HepG2 (cell line): ENCODE measurements around the gene ZNF561. TPM values are rescaled to one million over a fixed set of nuclear protein-coding genes. Genes with fewer than 3 reads are reported as not detected.

Experiments used
- ATF7 ChIP-seq, 2 experiments: fragments of 450-650 bp in 1 of 2; sonication (generic) in 1 of 2; formaldehyde crosslinking in 1 of 2; IDR thresholded peaks; 2 replicates each; pipeline versions ENCODE4 v1.4.0 to v1.6.1; 2016 to 2020; ENCODE audit warnings: antibody characterized with exemption in 1 of 2, mild to moderate bottlenecking in 1 of 2, missing genetic modification reagents in 1 of 2
- EHMT2 ChIP-seq: fragments of 200-600 bp; sonication (generic); IDR thresholded peaks from 2 replicates; pipeline ENCODE4 v1.7.0; 2017; ENCODE audit warnings: antibody characterized with exemption, low read depth, low read length, borderline replicate concordance
- ELF3 ChIP-seq: IDR thresholded peaks from 2 replicates; pipeline ENCODE4 v1.6.1; 2016; ENCODE audit warnings: missing genetic modification reagents, missing compliant biosample characterization
- FOXK2 ChIP-seq: fragments of 450-650 bp; IDR thresholded peaks from 2 replicates; pipeline ENCODE4 v1.6.1; 2016
- FOXP1 ChIP-seq, 2 experiments: fragments of 450-650 bp in 1 of 2; IDR thresholded peaks; 2 replicates each; pipeline ENCODE4 v1.6.1; 2017 to 2018; ENCODE audit warnings: antibody characterized with exemption in 1 of 2
- IKZF1 ChIP-seq: fragments of 450-650 bp; IDR thresholded peaks from 2 replicates; pipeline ENCODE4 v1.7.1; 2016
- KAT2B ChIP-seq: fragments of 150-350 bp; IDR thresholded peaks from 2 replicates; pipeline ENCODE4 v1.6.1; 2014; ENCODE audit warnings: low read depth, low read length, borderline replicate concordance
- KAT7 ChIP-seq: IDR thresholded peaks from 2 replicates; pipeline ENCODE4 v1.6.1; 2018; ENCODE audit warnings: borderline replicate concordance, missing compliant biosample characterization
- KLF13 ChIP-seq: sonication (generic); formaldehyde crosslinking; IDR thresholded peaks from 2 replicates; pipeline ENCODE4 v1.4.0; 2020; ENCODE audit warnings: mild to moderate bottlenecking, missing genetic modification reagents
- MAF1 ChIP-seq: sonication (generic); formaldehyde crosslinking; IDR thresholded peaks from 2 replicates; pipeline ENCODE4 v1.5.0; 2020; ENCODE audit warnings: missing genetic modification reagents, borderline replicate concordance
- MYNN ChIP-seq: sonication (generic); formaldehyde crosslinking; IDR thresholded peaks from 2 replicates; pipeline ENCODE4 v1.4.0; 2020; ENCODE audit warnings: mild to moderate bottlenecking, low read depth, missing genetic modification reagents
- NFRKB ChIP-seq: fragments of 450-650 bp; IDR thresholded peaks from 2 replicates; pipeline ENCODE4 v1.6.1; 2017
- NONO ChIP-seq, 2 experiments: fragments of 450-650 bp in 1 of 2; sonication (generic) in 1 of 2; formaldehyde crosslinking in 1 of 2; IDR thresholded peaks in 1 of 2; conservative IDR thresholded peaks in 1 of 2; 2 replicates each; pipeline versions ENCODE4 v1.6.1 to v1.8.0; 2017 to 2022; ENCODE audit warnings: mild to moderate bottlenecking in 1 of 2, missing genetic modification reagents in 1 of 2, moderate library complexity in 1 of 2
- NR1H2 ChIP-seq: sonication (generic); formaldehyde crosslinking; IDR thresholded peaks from 2 replicates; pipeline ENCODE4 v1.8.1; 2022; ENCODE audit warnings: low read depth, missing genetic modification reagents, borderline replicate concordance
- NR3C1 ChIP-seq: sonication (generic); formaldehyde crosslinking; IDR thresholded peaks from 2 replicates; pipeline ENCODE4 v1.4.0; 2020; ENCODE audit warnings: missing genetic modification reagents
- POLR2A ChIP-seq, 2 experiments: IDR thresholded peaks; 2 replicates each; pipeline ENCODE4 v1.6.1; 2011; ENCODE audit warnings: low read depth in 2 of 2, low read length in 2 of 2, mild to moderate bottlenecking in 1 of 2, moderate library complexity in 1 of 2; ENCODE audit not compliant: insufficient read depth in 1 of 2
- RBFOX2 ChIP-seq: fragments of 200-400 bp; formaldehyde crosslinking; IDR thresholded peaks from 2 replicates; pipeline ENCODE4 v1.6.1; 2017; ENCODE audit warnings: low read depth, mild to moderate bottlenecking, low read length
- TAF1 ChIP-seq: sonication (generic); formaldehyde crosslinking; IDR thresholded peaks from 2 replicates; pipeline ENCODE4 v1.4.0; 2020; ENCODE audit warnings: missing genetic modification reagents
- ZNF282 ChIP-seq: fragments of 450-650 bp; IDR thresholded peaks from 2 replicates; pipeline ENCODE4 v1.6.1; 2018; ENCODE audit not compliant: partially characterized antibody
- ZNF354B ChIP-seq: sonication (generic); formaldehyde crosslinking; IDR thresholded peaks from 2 replicates; pipeline ENCODE4 v1.8.0; 2022; ENCODE audit warnings: mild to moderate bottlenecking, missing genetic modification reagents
- ZNF501 ChIP-seq: sonication (generic); formaldehyde crosslinking; IDR thresholded peaks from 2 replicates; pipeline ENCODE4 v1.5.1; 2020; ENCODE audit warnings: mild to moderate bottlenecking, moderate library complexity, missing genetic modification reagents
- ZNF790 ChIP-seq: sonication (generic); formaldehyde crosslinking; IDR thresholded peaks from 2 replicates; pipeline ENCODE4 v1.8.0; 2022; ENCODE audit warnings: missing genetic modification reagents, mild to moderate bottlenecking, borderline replicate concordance
- ZNF850 ChIP-seq: sonication (generic); formaldehyde crosslinking; conservative IDR thresholded peaks from 2 replicates; pipeline ENCODE4 v1.9.0; 2021; ENCODE audit warnings: mild to moderate bottlenecking, missing genetic modification reagents
- ZZZ3 ChIP-seq: sonication (generic); formaldehyde crosslinking; IDR thresholded peaks from 2 replicates; pipeline ENCODE4 v1.4.0; 2020; ENCODE audit warnings: missing genetic modification reagents, mild to moderate bottlenecking, borderline replicate concordance
- polyA plus RNA-seq, 8 experiments: library from polyadenylated mRNA; depleted of rRNA in 3 of 8; stranded (reverse) in 7 of 8; unstranded in 1 of 8; fragments of >200 nt; fragmentation: Illumina TruSeq in 4 of 8; extraction: Trizol in 4 of 8; gene quantifications; 2 replicates each; pipeline versions ENCODE4 v1.2.1 to v1.2.3, GENCODE V29; 2011 to 2016; ENCODE audit warnings: low read depth in 4 of 8, missing spikeins in 1 of 8, mixed read lengths in 1 of 8; ENCODE audit not compliant: insufficient read depth in 1 of 8
- total RNA-seq, 5 experiments: library from RNA; depleted of rRNA; stranded (reverse); fragments of >200 nt; fragmentation: Illumina TruSeq; extraction: Trizol; gene quantifications; 2 replicates each; pipeline ENCODE4 v1.2.3, GENCODE V29; 2016; ENCODE audit warnings: low read depth in 1 of 5
- TF ChIP-seq, protein P1 (sequence below): sonication (generic); formaldehyde crosslinking; IDR thresholded peaks from 2 replicates; pipeline ENCODE4; 2020; ENCODE audit warnings: missing genetic modification reagents, mild to moderate bottlenecking, borderline replicate concordance
- TF ChIP-seq, protein P2 (sequence below): sonication (generic); formaldehyde crosslinking; conservative IDR thresholded peaks from 2 replicates; pipeline ENCODE4 v1.4.0; 2020; ENCODE audit warnings: missing genetic modification reagents
- TF ChIP-seq, protein P3 (sequence below): IDR thresholded peaks from 2 replicates; pipeline ENCODE4 v1.6.1; 2012; ENCODE audit warnings: inconsistent platforms

The ZNF561 gene
- total and polyA plus RNA-seq, 2 of the 13 experiments (the other 11 are each of a cell fraction or from before 2014, with no cell fraction given) = 19.8 to 35.1 TPM

DNA sequence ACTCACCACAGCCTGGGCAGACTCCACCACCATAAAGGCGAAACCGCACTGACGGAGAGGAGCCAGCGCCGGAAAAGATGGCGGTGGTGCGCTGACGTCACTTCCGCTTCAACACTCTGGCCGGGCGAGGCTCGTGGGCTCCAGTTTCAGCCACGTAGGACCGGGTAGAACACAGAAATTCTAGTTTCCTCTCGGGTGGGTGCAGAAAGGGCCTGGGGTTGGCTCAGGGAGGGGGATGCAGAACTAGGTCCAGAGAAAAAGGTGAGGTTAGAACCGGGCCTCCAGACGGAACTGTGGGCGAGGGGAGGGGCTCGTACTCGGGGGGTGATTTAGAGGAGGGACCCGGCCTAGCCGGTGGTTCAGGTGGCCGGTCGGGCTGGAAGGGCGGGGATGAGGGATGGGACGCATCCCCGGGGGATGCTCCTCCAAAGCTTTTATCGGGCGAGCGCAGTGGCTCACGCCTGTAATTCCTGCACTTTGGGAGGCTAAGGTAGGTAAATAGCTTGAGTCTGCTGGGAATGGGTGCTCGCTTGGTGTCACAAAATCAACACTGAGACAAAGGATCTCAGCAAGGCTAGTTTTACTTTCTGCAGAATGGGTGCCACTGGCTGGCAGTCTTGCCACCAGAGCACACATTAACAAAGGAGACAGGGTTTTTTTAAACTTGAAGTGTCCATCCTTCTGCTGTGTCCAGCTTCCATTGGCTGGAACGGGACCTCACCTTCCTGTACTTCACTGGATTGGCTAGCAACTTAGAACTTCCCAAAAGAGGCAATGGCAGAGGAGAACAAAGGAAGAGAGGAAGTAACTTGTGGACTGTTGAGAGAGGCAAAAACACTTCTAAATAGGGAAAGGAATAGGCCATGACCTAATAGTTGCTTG, at the start of gene ZNF561 (continued):
- TF ChIP-seq KLF13 = no peak
- no peak for TF ChIP-seq ZNF790 (CRISPR knock-in tag)
- peak; percentile 93 for TF ChIP-seq ZNF501 (CRISPR knock-in tag)
- peak; percentile 86 for TF ChIP-seq ATF7 (IDR thresholded peaks at IDR 0.05)
- TF ChIP-seq ATF7 (CRISPR knock-in tag; IDR thresholded peaks at IDR 0.05) = peak; percentile 89
- peak; percentile 57; the same call in 1 of the 2 replicates for TF ChIP-seq NFRKB
- peak; percentile 70 to 78 for TF ChIP-seq POLR2A (IDR thresholded peaks at IDR 0.05; ENCODE audit: insufficient read depth in 1 of 2, low read depth in 2 of 2, low read length in 2 of 2)
- TF ChIP-seq TAF1 = peak; percentile 86
- TF ChIP-seq, protein P1, sequence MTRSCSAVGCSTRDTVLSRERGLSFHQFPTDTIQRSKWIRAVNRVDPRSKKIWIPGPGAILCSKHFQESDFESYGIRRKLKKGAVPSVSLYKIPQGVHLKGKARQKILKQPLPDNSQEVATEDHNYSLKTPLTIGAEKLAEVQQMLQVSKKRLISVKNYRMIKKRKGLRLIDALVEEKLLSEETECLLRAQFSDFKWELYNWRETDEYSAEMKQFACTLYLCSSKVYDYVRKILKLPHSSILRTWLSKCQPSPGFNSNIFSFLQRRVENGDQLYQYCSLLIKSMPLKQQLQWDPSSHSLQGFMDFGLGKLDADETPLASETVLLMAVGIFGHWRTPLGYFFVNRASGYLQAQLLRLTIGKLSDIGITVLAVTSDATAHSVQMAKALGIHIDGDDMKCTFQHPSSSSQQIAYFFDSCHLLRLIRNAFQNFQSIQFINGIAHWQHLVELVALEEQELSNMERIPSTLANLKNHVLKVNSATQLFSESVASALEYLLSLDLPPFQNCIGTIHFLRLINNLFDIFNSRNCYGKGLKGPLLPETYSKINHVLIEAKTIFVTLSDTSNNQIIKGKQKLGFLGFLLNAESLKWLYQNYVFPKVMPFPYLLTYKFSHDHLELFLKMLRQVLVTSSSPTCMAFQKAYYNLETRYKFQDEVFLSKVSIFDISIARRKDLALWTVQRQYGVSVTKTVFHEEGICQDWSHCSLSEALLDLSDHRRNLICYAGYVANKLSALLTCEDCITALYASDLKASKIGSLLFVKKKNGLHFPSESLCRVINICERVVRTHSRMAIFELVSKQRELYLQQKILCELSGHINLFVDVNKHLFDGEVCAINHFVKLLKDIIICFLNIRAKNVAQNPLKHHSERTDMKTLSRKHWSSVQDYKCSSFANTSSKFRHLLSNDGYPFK (CRISPR knock-in tag) = peak; percentile 88
- TF ChIP-seq MYNN (CRISPR knock-in tag) = no peak
- TF ChIP-seq, protein P2, sequence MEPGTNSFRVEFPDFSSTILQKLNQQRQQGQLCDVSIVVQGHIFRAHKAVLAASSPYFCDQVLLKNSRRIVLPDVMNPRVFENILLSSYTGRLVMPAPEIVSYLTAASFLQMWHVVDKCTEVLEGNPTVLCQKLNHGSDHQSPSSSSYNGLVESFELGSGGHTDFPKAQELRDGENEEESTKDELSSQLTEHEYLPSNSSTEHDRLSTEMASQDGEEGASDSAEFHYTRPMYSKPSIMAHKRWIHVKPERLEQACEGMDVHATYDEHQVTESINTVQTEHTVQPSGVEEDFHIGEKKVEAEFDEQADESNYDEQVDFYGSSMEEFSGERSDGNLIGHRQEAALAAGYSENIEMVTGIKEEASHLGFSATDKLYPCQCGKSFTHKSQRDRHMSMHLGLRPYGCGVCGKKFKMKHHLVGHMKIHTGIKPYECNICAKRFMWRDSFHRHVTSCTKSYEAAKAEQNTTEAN (CRISPR knock-in tag) = peak; percentile 81
- TF ChIP-seq NONO (IDR thresholded peaks at IDR 0.05) = no peak
- peak; percentile 93 for TF ChIP-seq NONO (CRISPR knock-in tag; conservative IDR thresholded peaks at IDR 0.05)
- no peak for TF ChIP-seq FOXK2
- no peak for TF ChIP-seq NR3C1 (CRISPR knock-in tag)
- TF ChIP-seq KAT2B = no peak
- 0 out of 2 replicates have a peak, but pooled peaks have one; percentile 43 for TF ChIP-seq NR1H2
- no peak; the same call in 1 of the 2 replicates for TF ChIP-seq ZNF850 (CRISPR knock-in tag)
- no peak for TF ChIP-seq KAT7 (CRISPR knock-in tag)
- peak; percentile 45; the same call in 1 of the 2 replicates for TF ChIP-seq RBFOX2
- TF ChIP-seq FOXP1 (IDR thresholded peaks at IDR 0.05) = no peak
- no peak for TF ChIP-seq FOXP1 (CRISPR knock-in tag; IDR thresholded peaks at IDR 0.05)
- TF ChIP-seq MAF1 (CRISPR knock-in tag) = 0 out of 2 replicates have a peak, but pooled peaks have one; percentile 39
- TF ChIP-seq EHMT2 = peak; percentile 71; the same call in 1 of the 2 replicates
- TF ChIP-seq ZNF354B = no peak
- no peak for TF ChIP-seq ZNF282
- no peak for TF ChIP-seq IKZF1
- TF ChIP-seq, protein P3, sequence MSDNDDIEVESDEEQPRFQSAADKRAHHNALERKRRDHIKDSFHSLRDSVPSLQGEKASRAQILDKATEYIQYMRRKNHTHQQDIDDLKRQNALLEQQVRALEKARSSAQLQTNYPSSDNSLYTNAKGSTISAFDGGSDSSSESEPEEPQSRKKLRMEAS = peak; percentile 53
- TF ChIP-seq ELF3 (CRISPR knock-in tag) = no peak; the same call in 1 of the 2 replicates
- peak; percentile 31; the same call in 1 of the 2 replicates for TF ChIP-seq ZZZ3
